ENCODE data around the gene MED31. TPM values are rescaled to one million over a fixed set of nuclear protein-coding genes. Genes with fewer than 3 reads are reported as not detected.
"Not testable (repeated sequence)": the region's sequence is repeated elsewhere in the genome, so short reads cannot be mapped to it uniquely, and the experiment has no call there.

MED31 gene
- total RNA-seq, 1 donor from 2014 or later: 17.6 TPM

GRCh38 chr17:6695565-6695964, 44.2 kb upstream of the MED31 start:
- no peak overlapping the region for H3K4me3 Mint-ChIP-seq
- no peaks in the 10 kb centered on the region for H3K36me3 Mint-ChIP-seq
- no peak for TF ChIP-seq CTCF (conservative IDR thresholded peaks at IDR 0.05)
- no peak for DNase-seq (ENCODE audit: extremely low spot score, unreplicated experiment)
- peaks cover 6% of the 10 kb centered on the region for H3K4me1 Mint-ChIP-seq (ENCODE audit: unreplicated experiment)
- H3K27ac Mint-ChIP-seq: no peak overlapping the region
- H3K27me3 Mint-ChIP-seq: peaks cover 34% of the 10 kb centered on the region
- H3K9me3 Mint-ChIP-seq: no peaks in the 10 kb centered on the region

DNA sequence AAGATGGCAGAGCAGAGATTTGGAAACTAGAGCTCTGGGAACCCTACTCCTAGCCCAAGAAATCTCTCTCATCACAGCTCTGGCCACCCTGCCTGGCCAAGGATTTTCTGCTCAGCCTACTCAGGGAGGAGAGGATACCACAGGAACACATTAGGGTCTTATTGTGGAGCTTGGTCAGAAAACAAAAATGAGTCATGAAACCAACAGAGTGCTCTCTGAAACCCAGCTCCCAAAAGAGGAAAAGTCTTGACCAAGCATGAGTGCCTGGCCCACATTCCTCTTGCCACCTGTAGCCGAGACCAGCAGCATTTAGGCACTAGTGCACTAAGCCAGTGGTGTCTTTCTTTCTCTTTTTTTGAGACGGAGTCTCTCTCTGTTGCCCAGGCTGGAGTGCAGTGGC, 43.6 kb upstream of the MED31 start:
- peaks cover 37% of the 10 kb centered on the region for H3K27me3 Mint-ChIP-seq
- no peak overlapping the region for H3K27ac Mint-ChIP-seq
- no peaks in the 10 kb centered on the region for H3K9me3 Mint-ChIP-seq
- DNase-seq (ENCODE audit: extremely low spot score, unreplicated experiment): no peak
- no peaks in the 10 kb centered on the region for H3K36me3 Mint-ChIP-seq
- H3K4me1 Mint-ChIP-seq (ENCODE audit: unreplicated experiment): peaks cover 1% of the 10 kb centered on the region
- H3K4me3 Mint-ChIP-seq: no peak overlapping the region
- no peak for TF ChIP-seq CTCF (conservative IDR thresholded peaks at IDR 0.05)

DNA sequence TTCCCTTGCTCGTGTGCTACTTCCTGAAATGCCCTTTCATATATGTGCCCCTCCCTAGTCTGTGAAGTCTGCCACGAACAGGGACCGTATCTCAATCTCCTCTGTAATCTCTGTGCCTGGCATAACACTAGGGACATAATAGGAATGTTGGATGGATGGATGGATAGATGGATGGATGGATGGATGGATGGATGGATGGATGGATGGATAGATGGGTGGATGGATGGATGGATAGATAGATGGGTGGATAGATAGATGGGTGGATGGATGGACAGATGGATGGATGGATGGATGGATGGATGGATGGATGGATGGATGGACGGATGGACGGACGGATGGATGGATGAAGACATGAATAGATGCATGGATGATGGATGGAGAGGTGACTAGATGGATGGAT, 40.6 kb upstream of the MED31 start:
- not testable (repeated sequence) for H3K27ac Mint-ChIP-seq; H3K4me1 Mint-ChIP-seq (ENCODE audit: unreplicated experiment); H3K4me3 Mint-ChIP-seq; DNase-seq (ENCODE audit: extremely low spot score, unreplicated experiment); H3K9me3 Mint-ChIP-seq; H3K36me3 Mint-ChIP-seq
- H3K27me3 Mint-ChIP-seq: peaks cover 53% of the 10 kb centered on the region

GRCh38 chr17:6691546-6691945, 40.1 kb upstream of the MED31 start:
- H3K4me3 Mint-ChIP-seq: no peak overlapping the region
- H3K27me3 Mint-ChIP-seq: peaks cover 55% of the 10 kb centered on the region

DNA sequence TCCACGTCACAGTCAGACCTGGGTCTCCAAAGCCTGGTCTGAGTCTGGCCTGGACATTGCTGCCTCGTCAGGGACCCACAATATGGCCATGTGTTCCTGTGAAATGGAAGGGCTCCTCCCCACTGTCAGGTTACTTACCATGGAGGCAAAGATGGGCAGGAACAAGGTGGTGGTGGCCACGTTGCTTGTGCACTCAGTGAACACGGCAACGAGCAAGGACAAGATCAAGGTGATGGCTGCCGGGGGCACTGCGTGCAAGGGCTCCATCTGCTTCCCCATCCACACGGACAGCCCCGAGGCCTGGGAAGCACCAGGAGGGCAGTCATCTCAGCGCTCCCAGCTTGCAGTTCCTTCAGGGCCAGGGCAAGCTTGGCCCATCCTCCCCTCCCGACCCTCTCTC, 39.2 kb upstream of the MED31 start:
- no peak for DNase-seq (ENCODE audit: extremely low spot score, unreplicated experiment)
- Mint-ChIP-seq H3K9me3 (no peaks in the 10 kb centered on the region), H3K36me3 (no peaks in the 10 kb centered on the region), H3K4me1 (ENCODE audit: unreplicated experiment) (no peaks in the 10 kb centered on the region), H3K27me3 (peaks cover 55% of the 10 kb centered on the region), H3K27ac (no peak overlapping the region), H3K4me3 (no peak overlapping the region)
- no peak for TF ChIP-seq CTCF (conservative IDR thresholded peaks at IDR 0.05)

More at GRCh38 chr17:6691546-6691945, 40.1 kb upstream of the MED31 start:
- Mint-ChIP-seq H3K4me1 (ENCODE audit: unreplicated experiment) (no peaks in the 10 kb centered on the region), H3K36me3 (no peaks in the 10 kb centered on the region), H3K9me3 (no peaks in the 10 kb centered on the region), H3K27ac (no peak overlapping the region)
- no peak for DNase-seq (ENCODE audit: extremely low spot score, unreplicated experiment)
- no peak for TF ChIP-seq CTCF (conservative IDR thresholded peaks at IDR 0.05)

DNA sequence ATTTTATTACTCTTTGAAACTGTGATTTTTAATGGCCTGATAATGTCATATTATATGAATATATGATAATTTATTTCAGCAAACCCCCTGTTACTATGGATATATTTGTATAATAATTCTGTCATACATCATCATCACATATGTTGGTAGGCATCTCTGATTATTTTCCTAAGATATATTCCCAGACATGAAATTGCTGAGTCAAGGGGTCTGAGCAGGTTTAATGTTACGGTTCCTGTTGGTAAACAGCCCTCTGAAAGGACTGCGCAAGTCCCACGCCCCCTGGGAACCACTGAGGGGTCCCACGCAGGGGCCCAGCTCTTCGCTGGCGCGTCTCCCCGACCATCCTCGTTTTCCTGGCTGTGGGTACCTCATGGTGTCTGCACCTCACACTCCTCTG, 37.5 kb upstream of the MED31 start:
- TF ChIP-seq CTCF (conservative IDR thresholded peaks at IDR 0.05): no peak
- Mint-ChIP-seq H3K4me1 (ENCODE audit: unreplicated experiment) (no peaks in the 10 kb centered on the region), H3K27me3 (peaks cover 47% of the 10 kb centered on the region), H3K36me3 (no peaks in the 10 kb centered on the region), H3K9me3 (no peaks in the 10 kb centered on the region), H3K4me3 (no peak overlapping the region), H3K27ac (no peak overlapping the region)
- DNase-seq (ENCODE audit: extremely low spot score, unreplicated experiment): no peak
